GM19397 (cell line): ENCODE data around the gene PKNOX2.

Source experiments
- ATAC-seq: cut with Tn5 transposase; IDR thresholded peaks from one replicate; pipeline ENCODE4 v1.9.1; 2021; ENCODE audit warnings: mild to moderate bottlenecking, moderate library complexity; ENCODE audit not compliant: unreplicated experiment

Gene PKNOX2

DNA sequence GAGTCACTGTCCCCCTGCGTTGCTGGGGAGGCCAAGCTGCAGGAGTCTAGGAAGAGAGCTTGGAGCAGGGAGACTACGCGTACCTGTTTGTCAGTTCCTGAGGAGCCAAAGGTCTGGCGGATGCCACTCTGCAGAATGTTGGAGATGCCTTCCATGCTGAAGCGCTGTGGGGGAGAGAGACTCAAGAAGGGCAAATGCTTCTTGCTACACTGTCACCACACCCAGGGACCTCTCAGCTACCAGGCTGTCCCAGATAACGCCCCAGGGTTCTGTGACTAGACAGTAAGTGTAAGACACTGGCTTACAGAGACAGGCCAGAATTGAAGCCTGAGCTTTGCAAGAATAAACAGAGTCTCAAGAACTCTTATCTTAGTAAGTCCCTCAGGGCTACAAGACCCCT, 289.5 kb downstream of the PKNOX2 start:
- ATAC-seq, result no peak

- no peak for ATAC-seq
These were observed 291.3 kb downstream of the PKNOX2 start for GRCh38 chr11:125455851-125456250.

DNA sequence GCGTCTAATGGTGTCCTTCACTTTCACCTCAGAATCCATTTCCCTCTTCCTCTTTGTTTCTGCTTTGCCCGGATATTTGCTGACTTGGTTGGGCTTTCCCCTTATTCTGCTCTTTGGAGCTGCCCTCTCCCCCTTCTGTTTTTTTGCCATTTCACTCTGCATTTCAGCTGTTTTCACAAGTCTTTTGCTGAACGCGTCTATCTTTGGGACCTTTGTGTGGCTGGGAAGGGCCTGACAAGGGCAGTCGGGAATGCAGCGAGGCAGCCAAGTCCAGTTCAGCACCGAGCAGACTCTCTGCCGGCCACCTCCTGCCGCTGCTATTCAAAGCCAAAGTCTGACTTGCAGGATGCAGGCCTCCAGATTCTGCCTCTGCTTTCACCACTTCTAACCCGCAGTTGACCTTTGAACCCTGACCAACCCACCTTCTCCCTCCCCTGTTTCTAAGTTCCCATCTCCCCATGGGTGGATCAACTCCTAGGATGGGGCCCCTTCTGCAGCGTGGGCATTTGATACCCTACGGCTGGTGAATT, 293.3 kb downstream of the PKNOX2 start:
- no peak for ATAC-seq

- no peak for ATAC-seq
These were observed 295.7 kb downstream of the PKNOX2 start for GRCh38 chr11:125460275-125460674.

DNA sequence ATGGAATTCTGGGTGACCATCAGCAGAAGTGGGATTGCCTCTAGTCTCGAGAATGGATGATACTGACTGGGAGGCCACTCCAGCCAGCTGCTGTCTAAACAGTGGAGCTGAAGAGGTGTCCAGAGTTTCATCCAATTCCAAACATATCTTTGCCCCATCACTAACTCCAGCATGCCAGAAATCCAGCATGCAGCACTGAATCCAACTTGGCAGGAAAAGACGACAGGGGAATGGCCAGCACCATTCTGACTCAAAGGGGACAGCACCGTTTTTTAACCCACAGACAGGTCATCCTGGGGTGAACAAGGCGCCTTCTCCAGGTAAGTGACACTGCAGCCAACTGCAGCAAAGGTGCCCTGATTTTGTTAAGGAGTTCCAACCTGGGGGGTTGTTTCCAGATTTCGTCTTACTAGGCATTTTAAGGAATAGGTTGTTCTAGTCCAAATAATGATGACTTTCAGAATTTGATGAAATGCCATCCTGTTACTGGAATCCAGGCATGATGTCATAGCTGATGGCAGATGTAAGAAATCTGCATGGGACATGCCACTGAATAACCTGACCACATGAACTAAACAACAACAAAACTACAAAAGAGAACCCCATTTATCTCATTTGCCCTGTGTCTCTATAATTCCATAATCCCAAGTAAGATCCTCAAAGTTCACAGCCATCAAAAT, 299.2 kb downstream of the PKNOX2 start:
- ATAC-seq, result no peak

DNA sequence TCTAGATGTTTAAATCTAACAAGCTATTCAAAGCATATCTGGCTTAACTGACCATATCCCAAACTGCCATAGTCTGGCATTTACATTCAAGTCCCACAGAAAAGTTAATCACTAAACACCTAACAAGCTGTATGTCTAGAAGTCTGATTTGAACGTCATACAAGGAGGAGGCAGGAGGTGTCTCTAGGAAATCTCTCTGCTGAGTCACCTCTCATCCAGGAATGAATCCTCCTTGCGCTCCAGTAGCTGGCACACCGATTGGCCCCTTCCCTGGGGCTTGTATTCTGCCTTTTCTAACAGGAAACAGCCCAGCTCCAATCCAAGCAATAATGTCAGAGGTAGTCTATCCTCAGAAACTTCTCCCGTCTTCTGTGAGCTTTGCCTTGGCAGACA, 299.7 kb downstream of the PKNOX2 start:
- no peak for ATAC-seq

- ATAC-seq, result no peak
These were observed 300.1 kb downstream of the PKNOX2 start for GRCh38 chr11:125464666-125465065.

DNA sequence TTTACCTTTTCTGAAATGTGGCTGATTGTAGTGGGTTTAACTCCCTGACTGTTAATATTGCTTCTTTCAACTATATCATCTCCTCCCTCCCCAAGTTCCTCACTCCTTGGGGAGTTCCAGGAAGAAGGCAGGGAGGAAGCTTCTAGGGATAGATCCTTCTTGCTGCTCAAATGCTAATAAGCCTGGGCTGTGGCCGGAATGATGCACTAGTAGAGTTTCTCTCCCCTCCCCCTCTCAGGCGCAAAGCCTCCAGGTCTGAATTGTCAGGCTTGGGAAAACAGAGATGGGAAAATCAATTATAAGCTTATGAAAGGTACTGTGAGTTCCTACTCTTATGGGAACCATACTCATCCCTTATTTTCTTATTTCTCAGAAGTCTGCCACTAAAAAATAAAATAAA, 300.7 kb downstream of the PKNOX2 start:
- ATAC-seq, result no peak

GRCh38 chr11:125465701-125466100, 301.1 kb downstream of the PKNOX2 start:
- no peak for ATAC-seq

GRCh38 chr11:125468025-125468424, 303.5 kb downstream of the PKNOX2 start:
- no peak for ATAC-seq

GRCh38 chr11:125468852-125469251, 304.3 kb downstream of the PKNOX2 start:
- no peak for ATAC-seq

DNA sequence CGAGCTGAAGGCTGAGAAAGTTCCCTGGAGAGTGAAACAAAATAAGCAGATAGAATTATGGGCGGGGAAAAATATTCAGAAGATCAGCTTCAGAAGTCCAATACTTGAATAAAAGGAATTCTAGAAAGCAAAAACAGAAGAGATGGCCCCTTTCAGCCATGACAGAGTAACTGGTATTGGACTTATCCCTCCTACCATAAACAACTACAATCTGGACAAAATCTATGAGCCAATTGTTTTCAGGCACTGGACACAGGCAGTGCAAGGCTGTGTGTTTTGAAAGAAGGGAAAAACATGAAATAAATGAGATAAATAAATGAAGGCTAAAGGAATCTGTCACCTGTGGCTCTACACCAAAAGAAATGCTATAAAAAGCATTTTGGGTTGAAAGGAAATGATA, 305.8 kb downstream of the PKNOX2 start:
- ATAC-seq, result no peak

DNA sequence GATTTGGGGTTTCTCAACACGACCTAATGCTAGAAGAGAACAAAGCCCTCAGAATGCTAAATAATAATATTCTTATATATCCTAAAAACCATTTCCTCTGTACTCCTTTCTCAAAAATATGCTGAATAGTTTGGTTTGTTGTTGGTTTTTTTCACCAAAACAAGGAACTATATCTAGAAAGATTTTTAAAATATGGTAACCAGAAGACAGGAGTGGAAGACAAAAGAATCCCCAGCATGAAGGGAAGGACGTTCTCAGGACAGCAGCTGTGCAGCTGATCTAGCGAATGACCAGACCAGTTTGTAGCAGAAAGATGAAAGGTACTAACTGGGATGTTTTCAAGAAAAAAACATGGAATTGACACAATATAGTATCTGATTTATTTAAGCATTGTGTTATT, 312.2 kb downstream of the PKNOX2 start:
- no peak for ATAC-seq

- ATAC-seq, result no peak
These were observed 314.6 kb downstream of the PKNOX2 start for GRCh38 chr11:125479137-125479536.

GRCh38 chr11:125481531-125481930, 317.0 kb downstream of the PKNOX2 start:
- ATAC-seq, result no peak
